Measurements from ENCODE around the gene SLC9A3.

The SLC9A3 gene

GRCh38 chr5:539469-540070, 15.3 kb upstream of the SLC9A3 start:
- H3K4me3 ChIP-seq (replicated peaks in 1 of 2; ENCODE audit: low read depth in 2 of 2, low read length in 2 of 2), result no peak overlapping the region
- DNase-seq (ENCODE audit: low read depth in 2 of 2), result no peak
- no peak for TF ChIP-seq CTCF (IDR thresholded peaks at IDR 0.05; ENCODE audit: low read depth, low read length)

GRCh38 chr5:538801-539468, 14.7 kb upstream of the SLC9A3 start:
- no peak for TF ChIP-seq CTCF (IDR thresholded peaks at IDR 0.05; ENCODE audit: low read depth, low read length)
- H3K4me3 ChIP-seq (replicated peaks in 1 of 2; ENCODE audit: low read depth in 2 of 2, low read length in 2 of 2), result no peak overlapping the region
- no peak for DNase-seq (ENCODE audit: low read depth in 2 of 2)

GRCh38 chr5:538271-538771, 14.1 kb upstream of the SLC9A3 start:
- no peak overlapping the region for H3K4me3 ChIP-seq (replicated peaks in 1 of 2; ENCODE audit: low read depth in 2 of 2, low read length in 2 of 2)
- no peak for DNase-seq (ENCODE audit: low read depth in 2 of 2)
- TF ChIP-seq CTCF (IDR thresholded peaks at IDR 0.05; ENCODE audit: low read depth, low read length), result no peak

GRCh38 chr5:537621-538071, 13.4 kb upstream of the SLC9A3 start:
- H3K4me3 ChIP-seq (replicated peaks in 1 of 2; ENCODE audit: low read depth in 2 of 2, low read length in 2 of 2), result no peak overlapping the region
- no peak for DNase-seq (ENCODE audit: low read depth in 2 of 2)
- TF ChIP-seq CTCF (IDR thresholded peaks at IDR 0.05; ENCODE audit: low read depth, low read length), result no peak

- no peak for DNase-seq (ENCODE audit: low read depth in 2 of 2)
- no peak for TF ChIP-seq CTCF (IDR thresholded peaks at IDR 0.05; ENCODE audit: low read depth, low read length)
- H3K4me3 ChIP-seq (replicated peaks in 1 of 2; ENCODE audit: low read depth in 2 of 2, low read length in 2 of 2), result no peak overlapping the region
Measured at GRCh38 chr5:537098-537497, 12.8 kb upstream of the SLC9A3 start.

- no peak overlapping the region for H3K4me3 ChIP-seq (replicated peaks in 1 of 2; ENCODE audit: low read depth in 2 of 2, low read length in 2 of 2)
- TF ChIP-seq CTCF (IDR thresholded peaks at IDR 0.05; ENCODE audit: low read depth, low read length), result no peak
- no peak for DNase-seq (ENCODE audit: low read depth in 2 of 2)
Measured at GRCh38 chr5:535846-536698, 11.8 kb upstream of the SLC9A3 start.
